OCI-LY7 (cell line): ENCODE measurements around the gene POLR1H. TPM values are rescaled to one million over a fixed set of nuclear protein-coding genes. Genes with fewer than 3 reads are reported as not detected.

Experiments used
- BruUV-seq: library from RNA; stranded (reverse); fragments of 400-500 nt; replicated peaks from 2 replicates; lab custom pipeline; 2021; lab: Mats Ljungman, UMichigan
- CTCF ChIA-PET: fragments of 300-600 bp; sonication (Branson Sonifier 250); formaldehyde crosslinking; loops from one replicate; lab custom pipeline; 2022; ENCODE audit warnings: antibody characterized with exemption; ENCODE audit not compliant: unreplicated experiment; lab: Charles Lee
- POLR2A ChIA-PET: fragments of 300-600 bp; sonication (Branson Sonifier 250); formaldehyde crosslinking; loops from one replicate; lab custom pipeline; 2022; ENCODE audit warnings: antibody characterized with exemption; lab: Charles Lee
- DNase-seq: peaks from one replicate; pipeline ENCODE4 v3.0.0-alpha.2; 2015; ENCODE audit warnings: low spot score
- H2AFZ ChIP-seq: fragments of 200-600 bp; sonication (generic), shearing (Covaris generic); 2 replicates; pipeline ENCODE4 v1.6.1; 2014; ENCODE audit warnings: mild to moderate bottlenecking, antibody characterized with exemption, low read length, moderate library complexity
- H3K27ac ChIP-seq: fragments of 200-600 bp; sonication (generic); 2 replicates; pipeline ENCODE4 v1.5.1; 2014; ENCODE audit warnings: mixed run types, low read depth, mild to moderate bottlenecking, moderate library complexity, low read length, inconsistent platforms; ENCODE audit not compliant: poor library complexity, severe bottlenecking
- H3K36me3 ChIP-seq: fragments of 200-600 bp; sonication (generic); 2 replicates; pipeline ENCODE4 v1.6.1; 2014; ENCODE audit warnings: mild to moderate bottlenecking, antibody characterized with exemption, low read length, moderate library complexity, mixed read lengths; ENCODE audit not compliant: insufficient read depth
- H3K4me1 ChIP-seq: fragments of 200-600 bp; sonication (generic); 2 replicates; pipeline ENCODE4 v1.5.1; 2014; ENCODE audit warnings: mild to moderate bottlenecking, low read length; ENCODE audit not compliant: insufficient read depth, poor library complexity, severe bottlenecking
- H3K4me2 ChIP-seq: fragments of 200-600 bp; sonication (generic); 2 replicates; pipeline ENCODE4 v1.6.1; 2014; ENCODE audit warnings: mild to moderate bottlenecking, low read length
- H3K4me3 ChIP-seq: fragments of 200-600 bp; sonication (generic); 2 replicates; pipeline ENCODE4 v1.5.1; 2014; ENCODE audit warnings: mild to moderate bottlenecking, low read depth, low read length; ENCODE audit not compliant: poor library complexity, severe bottlenecking
- H3K79me2 ChIP-seq: fragments of 200-600 bp; sonication (generic); 2 replicates; pipeline ENCODE4 v1.6.1; 2016; ENCODE audit warnings: low read depth, mild to moderate bottlenecking, low read length, moderate library complexity, mixed read lengths; ENCODE audit not compliant: insufficient read depth
- H3K9me2 ChIP-seq: fragments of 200-600 bp; sonication (generic); 2 replicates; pipeline ENCODE4 v1.6.1; 2016; ENCODE audit warnings: mild to moderate bottlenecking, low read length, mixed read lengths; ENCODE audit not compliant: insufficient read depth
- H3K9me3 ChIP-seq: fragments of 200-600 bp; sonication (generic); 2 replicates; pipeline ENCODE4 v1.6.1; 2014; ENCODE audit warnings: mild to moderate bottlenecking, mixed run types, low read length, mixed read lengths
- H4K20me1 ChIP-seq: fragments of 200-600 bp; sonication (generic); 2 replicates; pipeline ENCODE4 v1.6.1; 2014; ENCODE audit warnings: mild to moderate bottlenecking, antibody characterized with exemption, low read length, moderate library complexity, mixed read lengths; ENCODE audit not compliant: insufficient read depth
- CTCF ChIP-seq: fragments of 200-600 bp; sonication (generic); conservative IDR thresholded peaks from 2 replicates; pipeline ENCODE4 v1.5.1; 2014; ENCODE audit warnings: mild to moderate bottlenecking, antibody characterized with exemption, low read length, moderate library complexity, mixed read lengths
- EZH2phosphoT487 ChIP-seq: fragments of 200-600 bp; sonication (generic); IDR thresholded peaks from 2 replicates; pipeline ENCODE4 v1.6.1; 2018; ENCODE audit warnings: low read depth, borderline replicate concordance, mild to moderate bottlenecking, mixed run types, antibody characterized with exemption, low read length, moderate library complexity, mixed read lengths
- intact Hi-C: fragments of 100-400 bp; cut with micrococcal nuclease; formaldehyde crosslinking; loops from one replicate; pipeline ENCODE4 v1.10.0; 2022; ENCODE audit not compliant: unreplicated experiment
- total RNA-seq, 2 experiments: library from RNA; depleted of rRNA in 1 of 2; stranded (reverse); fragments of >200 nt in 1 of 2; shearing (Covaris generic) in 1 of 2; gene quantifications; 2 replicates each; pipeline ENCODE4 v1.2.3, GENCODE V29; 2014 to 2022

Gene POLR1H
- total RNA-seq, 2 experiments from 2014 or later = 39.3 to 67.5 TPM

- H3K4me2 ChIP-seq = no peak overlapping the region
- intact Hi-C loops = no loop called here
These were observed 15.0 kb downstream of the POLR1H start for GRCh38 chr6:30075790-30076732.

GRCh38 chr6:30077218-30077617, 16.2 kb downstream of the POLR1H start:
- ChIA-PET CTCF (no interaction called here), POLR2A (interaction anchor here (1.1 kb wide), 2 partner anchors 11 to 17 kb away, joined by 3 to 5 read pairs; partner anchors contain the start of genes POLR1H and PPP1R11)
- Histone ChIP-seq H3K9me2 (no peaks in the 10 kb centered on the region), H3K4me1 (no peaks in the 10 kb centered on the region), H3K4me2 (no peak overlapping the region), H4K20me1 (no peaks in the 10 kb centered on the region), H3K27ac (no peak overlapping the region), H3K79me2 (no peaks in the 10 kb centered on the region), H2AFZ (no peak overlapping the region), H3K36me3 (no peaks in the 10 kb centered on the region), H3K4me3 (no peak overlapping the region), H3K9me3 (no peaks in the 10 kb centered on the region)
- intact Hi-C loops = no loop called here
- DNase-seq = no peak
- no peak for TF ChIP-seq EZH2phosphoT487
- TF ChIP-seq CTCF = no peak
- BruUV-seq = no TSS peak

More at GRCh38 chr6:30075790-30076732, 15.0 kb downstream of the POLR1H start:
- H3K9me3 ChIP-seq = no peaks in the 10 kb centered on the region
- H3K79me2 ChIP-seq = no peaks in the 10 kb centered on the region
- H3K4me1 ChIP-seq = no peaks in the 10 kb centered on the region
- no peak for DNase-seq
- BruUV-seq = no TSS peak
- H3K9me2 ChIP-seq = no peaks in the 10 kb centered on the region
- no peaks in the 10 kb centered on the region for H3K36me3 ChIP-seq
- H2AFZ ChIP-seq = no peak overlapping the region
- ChIA-PET POLR2A (no interaction called here), CTCF (no interaction called here)
- TF ChIP-seq EZH2phosphoT487 (no peak), CTCF (peak; percentile 70)
- H3K27ac ChIP-seq = no peak overlapping the region
- H3K4me3 ChIP-seq = no peak overlapping the region
- H4K20me1 ChIP-seq = no peaks in the 10 kb centered on the region

- H3K79me2 ChIP-seq = no peaks in the 10 kb centered on the region
- intact Hi-C loops = no loop called here
- H2AFZ ChIP-seq = no peak overlapping the region
- ChIA-PET POLR2A (no interaction called here), CTCF (no interaction called here)
- TF ChIP-seq CTCF (no peak), EZH2phosphoT487 (no peak)
- no peak for DNase-seq
- no peak overlapping the region for H3K27ac ChIP-seq
- H3K9me3 ChIP-seq = no peaks in the 10 kb centered on the region
- H3K36me3 ChIP-seq = no peaks in the 10 kb centered on the region
- no peaks in the 10 kb centered on the region for H4K20me1 ChIP-seq
- no peak overlapping the region for H3K4me2 ChIP-seq
- no peaks in the 10 kb centered on the region for H3K9me2 ChIP-seq
- no peaks in the 10 kb centered on the region for H3K4me1 ChIP-seq
- BruUV-seq = no TSS peak
- no peak overlapping the region for H3K4me3 ChIP-seq
These were observed 26.8 kb downstream of the POLR1H start for GRCh38 chr6:30087876-30088275.
